Neural progenitor cell (in vitro differentiated cells): Measurements from ENCODE around the gene IRF8. TPM values are rescaled to one million over a fixed set of nuclear protein-coding genes. Genes with fewer than 3 reads are reported as not detected.

Source experiments
- DNase-seq: peaks from one replicate; pipeline ENCODE4 v3.0.0-alpha.2; 2016; ENCODE audit warnings: low spot score
- H2AFZ ChIP-seq: fragments of 200-600 bp; sonication (generic); replicated peaks from 2 replicates; pipeline ENCODE4 v1.6.1; 2016; ENCODE audit warnings: antibody characterized with exemption
- H3F3A ChIP-seq: fragments of 200-600 bp; sonication (generic); 2 replicates; pipeline ENCODE4 v1.6.1; 2016; ENCODE audit warnings: antibody characterized with exemption, low read depth
- H3K27ac ChIP-seq: fragments of 200-600 bp; sonication (generic); 2 replicates; pipeline ENCODE4 v1.5.1; 2016; ENCODE audit warnings: mild to moderate bottlenecking
- H3K27me3 ChIP-seq: fragments of 200-600 bp; sonication (generic); 2 replicates; pipeline ENCODE4 v1.6.1; 2016; ENCODE audit warnings: mild to moderate bottlenecking, moderate library complexity
- H3K36me3 ChIP-seq: fragments of 200-600 bp; sonication (generic); 2 replicates; pipeline ENCODE4 v1.5.1; 2016
- H3K4me1 ChIP-seq: fragments of 200-600 bp; sonication (generic); 2 replicates; pipeline ENCODE4 v1.6.1; 2016; ENCODE audit warnings: mixed run types
- H3K4me2 ChIP-seq: fragments of 200-600 bp; sonication (generic); 2 replicates; pipeline ENCODE4 v1.6.1; 2016
- H3K4me3 ChIP-seq: fragments of 200-600 bp; sonication (generic); 2 replicates; pipeline ENCODE4 v1.5.1; 2016
- H3K79me2 ChIP-seq: fragments of 200-600 bp; sonication (generic); 2 replicates; pipeline ENCODE4 v1.6.1; 2016; ENCODE audit warnings: low read depth
- H3K9ac ChIP-seq: fragments of 200-600 bp; sonication (generic); 2 replicates; pipeline ENCODE4 v1.6.1; 2016
- H3K9me3 ChIP-seq: fragments of 200-600 bp; sonication (generic); 2 replicates; pipeline ENCODE4 v1.5.1; 2016; ENCODE audit warnings: low read depth
- H4K20me1 ChIP-seq: fragments of 200-600 bp; sonication (generic); 2 replicates; pipeline ENCODE4 v1.6.1; 2016; ENCODE audit warnings: low read depth
- H3K27ac Mint-ChIP-seq: 3 replicates; pipeline ENCODE4 v1.8.0; 2021; ENCODE audit warnings: mixed read lengths
- H3K27me3 Mint-ChIP-seq: 2 replicates; pipeline ENCODE4 v1.8.0; 2022; ENCODE audit warnings: low read depth, mild to moderate bottlenecking, inconsistent platforms, moderate library complexity, mixed read lengths; ENCODE audit not compliant: insufficient read depth
- H3K36me3 Mint-ChIP-seq: 3 replicates; pipeline ENCODE4 v1.8.0; 2021; ENCODE audit warnings: mixed read lengths
- H3K4me1 Mint-ChIP-seq: 3 replicates; pipeline ENCODE4 v1.8.0; 2021; ENCODE audit warnings: mixed read lengths
- H3K4me3 Mint-ChIP-seq: 3 replicates; pipeline ENCODE4 v1.8.0; 2021; ENCODE audit warnings: mild to moderate bottlenecking, moderate library complexity, mixed read lengths
- H3K9me3 Mint-ChIP-seq: 3 replicates; pipeline ENCODE4 v1.8.0; 2020; ENCODE audit warnings: mixed read lengths
- CTCF ChIP-seq: fragments of 200-600 bp; sonication (generic); IDR thresholded peaks from 2 replicates; pipeline ENCODE4 v1.5.1; 2017; ENCODE audit warnings: antibody characterized with exemption, mild to moderate bottlenecking
- EZH2 ChIP-seq: fragments of 200-600 bp; sonication (generic); IDR thresholded peaks from 2 replicates; pipeline ENCODE4 v1.6.1; 2017; ENCODE audit warnings: antibody characterized with exemption, mild to moderate bottlenecking, moderate library complexity
- EZH2phosphoT487 ChIP-seq: fragments of 200-600 bp; sonication (generic); IDR thresholded peaks from 2 replicates; pipeline ENCODE4 v1.6.1; 2017; ENCODE audit warnings: antibody characterized with exemption
- total RNA-seq: library from RNA; depleted of rRNA; stranded (reverse); fragments of >200 nt; gene quantifications from 2 replicates; pipeline ENCODE4 v1.2.3, GENCODE V29; 2015; ENCODE audit warnings: low replicate concordance

IRF8 gene
- total RNA-seq, 1 donor from 2014 or later, result 1.2 TPM

GRCh38 chr16:85967111-85967510 lies 68.1 kb downstream of the IRF8 start:
- no peak overlapping the region for H3K4me3 ChIP-seq
- Mint-ChIP-seq H3K4me1 (peaks cover 16% of the 10 kb centered on the region), H3K9me3 (peaks cover 3% of the 10 kb centered on the region), H3K36me3 (no peaks in the 10 kb centered on the region), H3K4me3 (no peak overlapping the region), H3K27ac (no peak overlapping the region), H3K27me3 (peaks cover 13% of the 10 kb centered on the region)
- no peaks in the 10 kb centered on the region for H4K20me1 ChIP-seq
- H3K9ac ChIP-seq, result no peak overlapping the region
- no peak for TF ChIP-seq EZH2
- TF ChIP-seq EZH2phosphoT487, result no peak
- TF ChIP-seq CTCF, result no peak
- H3K4me2 ChIP-seq, result no peak overlapping the region
- H3K4me1 ChIP-seq, result peaks cover 7% of the 10 kb centered on the region
- no peak overlapping the region for H3K27ac ChIP-seq
- no peaks in the 10 kb centered on the region for H3F3A ChIP-seq
- no peaks in the 10 kb centered on the region for H3K36me3 ChIP-seq
- no peak overlapping the region for H2AFZ ChIP-seq
- no peaks in the 10 kb centered on the region for H3K27me3 ChIP-seq
- H3K79me2 ChIP-seq, result no peaks in the 10 kb centered on the region
- H3K9me3 ChIP-seq, result no peaks in the 10 kb centered on the region
- no peak for DNase-seq

GRCh38 chr16:85968041-85968920 lies 69.3 kb downstream of the IRF8 start:
- Mint-ChIP-seq H3K9me3 (peaks cover 6% of the 10 kb centered on the region), H3K27ac (peak overlapping the region; percentile 44), H3K27me3 (peaks cover 15% of the 10 kb centered on the region), H3K4me3 (no peak overlapping the region), H3K4me1 (peaks cover 16% of the 10 kb centered on the region), H3K36me3 (no peaks in the 10 kb centered on the region)
- H3K79me2 ChIP-seq, result no peaks in the 10 kb centered on the region
- no peaks in the 10 kb centered on the region for H3F3A ChIP-seq
- no peak for TF ChIP-seq EZH2
- TF ChIP-seq EZH2phosphoT487, result no peak
- no peak for TF ChIP-seq CTCF
- no peak overlapping the region for H3K27ac ChIP-seq
- no peak for DNase-seq
- H3K36me3 ChIP-seq, result no peaks in the 10 kb centered on the region
- H3K4me3 ChIP-seq, result no peak overlapping the region
- H2AFZ ChIP-seq, result no peak overlapping the region
- no peaks in the 10 kb centered on the region for H4K20me1 ChIP-seq
- no peaks in the 10 kb centered on the region for H3K9me3 ChIP-seq
- no peak overlapping the region for H3K4me2 ChIP-seq
- H3K9ac ChIP-seq, result no peak overlapping the region
- peaks cover 7% of the 10 kb centered on the region for H3K4me1 ChIP-seq
- no peaks in the 10 kb centered on the region for H3K27me3 ChIP-seq

GRCh38 chr16:85969159-85969558 lies 70.2 kb downstream of the IRF8 start:
- no peak overlapping the region for H3K4me3 Mint-ChIP-seq
- peaks cover 18% of the 10 kb centered on the region for H3K27me3 Mint-ChIP-seq
- H3K27ac Mint-ChIP-seq, result no peak overlapping the region

More at GRCh38 chr16:85969159-85969558, 70.2 kb downstream of the IRF8 start:
- no peak for TF ChIP-seq EZH2phosphoT487
- no peak for TF ChIP-seq EZH2
- no peak for TF ChIP-seq CTCF
- Histone ChIP-seq H3K9me3 (no peaks in the 10 kb centered on the region), H4K20me1 (no peaks in the 10 kb centered on the region), H3K4me1 (peaks cover 7% of the 10 kb centered on the region), H3F3A (peaks cover 3% of the 10 kb centered on the region), H3K79me2 (no peaks in the 10 kb centered on the region), H3K4me2 (no peak overlapping the region), H3K9ac (no peak overlapping the region), H2AFZ (no peak overlapping the region), H3K36me3 (no peaks in the 10 kb centered on the region), H3K4me3 (no peak overlapping the region), H3K27me3 (no peaks in the 10 kb centered on the region), H3K27ac (no peak overlapping the region)
- Mint-ChIP-seq H3K9me3 (peaks cover 9% of the 10 kb centered on the region), H3K36me3 (no peaks in the 10 kb centered on the region), H3K4me1 (peaks cover 16% of the 10 kb centered on the region)
- DNase-seq, result no peak
